Keratinocyte (primary cell): ENCODE data around the gene RAD51. TPM values are rescaled to one million over a fixed set of nuclear protein-coding genes. Genes with fewer than 3 reads are reported as not detected.

Experiments used
- DNase-seq: peaks from one replicate; pipeline ENCODE4 v3.0.0-alpha.2; 2011; ENCODE audit warnings: low read depth, missing footprints, low spot score
- FAIRE-seq: peaks from 2 replicates; lab custom pipeline; 2011; peaks lifted over from hg19 to GRCh38; lab: Jason Lieb, UNC
- H2AFZ ChIP-seq: 2 replicates; pipeline ENCODE4 v1.6.0; 2012; ENCODE audit warnings: low read length, control low read depth, inconsistent platforms; ENCODE audit not compliant: control insufficient read depth
- H3K27ac ChIP-seq: 2 replicates; pipeline ENCODE4 v1.5.1; 2011; ENCODE audit warnings: low read length; ENCODE audit not compliant: control insufficient read depth, insufficient read depth
- H3K27me3 ChIP-seq: 3 replicates; pipeline ENCODE4 v1.6.0; 2011; ENCODE audit warnings: low read length; ENCODE audit not compliant: control insufficient read depth, insufficient read depth; ENCODE audit errors: extremely low read depth
- H3K36me3 ChIP-seq, 2 experiments: 2 replicates in 1 of 2; 3 replicates in 1 of 2; pipeline ENCODE4 v1.5.1; 2011; ENCODE audit warnings: low read length in 2 of 2, mild to moderate bottlenecking in 1 of 2; ENCODE audit not compliant: control insufficient read depth in 2 of 2, insufficient read depth in 2 of 2; ENCODE audit errors: extremely low read depth in 1 of 2
- H3K4me1 ChIP-seq: 3 replicates; pipeline ENCODE4 v1.5.1; 2011; ENCODE audit warnings: low read length; ENCODE audit not compliant: control insufficient read depth, insufficient read depth; ENCODE audit errors: extremely low read depth
- H3K4me2 ChIP-seq: 3 replicates; pipeline ENCODE4 v1.6.0; 2011; ENCODE audit warnings: low read depth, low read length; ENCODE audit not compliant: control insufficient read depth, insufficient read depth; ENCODE audit errors: extremely low read depth
- H3K4me3 ChIP-seq, 3 experiments: fragments of 200-600 bp in 1 of 3; sonication (generic) in 1 of 3; 2 replicates in 2 of 3; 3 replicates in 1 of 3; pipeline ENCODE4 v1.5.1; 2011 to 2016; ENCODE audit warnings: low read length in 3 of 3, mild to moderate bottlenecking in 3 of 3, control low read depth in 2 of 3, inconsistent platforms in 1 of 3, low read depth in 1 of 3, mixed read lengths in 1 of 3, mixed run types in 1 of 3, moderate library complexity in 1 of 3; ENCODE audit not compliant: control insufficient read depth in 2 of 3, insufficient read depth in 2 of 3; ENCODE audit errors: extremely low read depth in 1 of 3
- H3K79me2 ChIP-seq: 2 replicates; pipeline ENCODE4 v1.6.0; 2012; ENCODE audit warnings: low read length; ENCODE audit not compliant: control insufficient read depth, insufficient read depth
- H3K9ac ChIP-seq: 3 replicates; pipeline ENCODE4 v1.6.0; 2011; ENCODE audit warnings: low read length; ENCODE audit not compliant: control insufficient read depth, insufficient read depth; ENCODE audit errors: extremely low read depth
- H3K9me1 ChIP-seq: 3 replicates; pipeline ENCODE4 v1.6.0; 2011; ENCODE audit warnings: low read length; ENCODE audit not compliant: control insufficient read depth, insufficient read depth; ENCODE audit errors: extremely low read depth
- H3K9me3 ChIP-seq: 2 replicates; pipeline ENCODE4 v1.5.1; 2012; ENCODE audit warnings: low read depth, low read length; ENCODE audit not compliant: control insufficient read depth
- H4K20me1 ChIP-seq: 3 replicates; pipeline ENCODE4 v1.6.0; 2011; ENCODE audit warnings: low read length; ENCODE audit not compliant: control insufficient read depth, insufficient read depth; ENCODE audit errors: extremely low read depth
- CTCF ChIP-seq, 3 experiments: IDR thresholded peaks in 1 of 3; conservative IDR thresholded peaks in 1 of 3; optimal IDR thresholded peaks in 1 of 3; 2 replicates in 2 of 3; 3 replicates in 1 of 3; pipeline versions ENCODE3 to v1.5.1; 2011; ENCODE audit warnings: low read length in 3 of 3, mild to moderate bottlenecking in 3 of 3, moderate library complexity in 2 of 3, control low read depth in 1 of 3, inconsistent platforms in 1 of 3; ENCODE audit not compliant: insufficient read depth in 2 of 3; ENCODE audit errors: extremely low read depth in 1 of 3
- EZH2 ChIP-seq: IDR thresholded peaks from one replicate; pipeline ENCODE4 v1.6.1; 2012; ENCODE audit warnings: inconsistent platforms, mild to moderate bottlenecking, low read length, moderate library complexity
- dilution Hi-C: fragments of 300-500 bp; cut with MboI; formaldehyde crosslinking; loops from one replicate; pipeline ENCODE4 v1.7.0; 2020; ENCODE audit warnings: low sequenced_read_pairs; ENCODE audit not compliant: extremely low pct_ligation_motif_present
- polyA plus RNA-seq, 5 experiments: library from polyadenylated mRNA; depleted of rRNA in 3 of 5; stranded (reverse) in 3 of 5; stranded (forward) in 1 of 5; unstranded in 1 of 5; fragments of >200 nt; gene quantifications; 1 replicate in 1 of 5; 2 replicates in 3 of 5; 3 replicates in 1 of 5; pipeline versions ENCODE4 v1.2.1 to v1.2.3, GENCODE V29; 2011 to 2012; ENCODE audit warnings: missing spikeins in 2 of 5, low read depth in 1 of 5, low replicate concordance in 1 of 5

Gene RAD51
- polyA plus RNA-seq, 1 donor (not counting 4 experiments of a cell fraction or from before 2014, with no cell fraction given): 6.9 TPM

GRCh38 chr15:40695469-40695890 lies 506 bp downstream of the RAD51 start:
- H3K27ac ChIP-seq: peak overlapping the region; percentile 95
- H3K27me3 ChIP-seq: no peaks in the 10 kb centered on the region
- TF ChIP-seq CTCF (optimal IDR thresholded peaks at IDR 0.05 in 1 of 3, IDR thresholded peaks at IDR 0.05 in 1 of 3, conservative IDR thresholded peaks at IDR 0.05 in 1 of 3; ENCODE audit: extremely low read depth in 1 of 3, insufficient read depth in 2 of 3, low read length in 3 of 3) (no peak), EZH2 (no peak)
- FAIRE-seq (no peak), DNase-seq (no peak)
- no peaks in the 10 kb centered on the region for H4K20me1 ChIP-seq
- peaks cover 3 to 4% of the 10 kb centered on the region in 2 experiments for H3K36me3 ChIP-seq
- H3K9ac ChIP-seq: peak overlapping the region; percentile 96
- H3K4me1 ChIP-seq: peaks cover 13% of the 10 kb centered on the region
- peaks cover 2% of the 10 kb centered on the region for H3K9me1 ChIP-seq
- no peaks in the 10 kb centered on the region for H3K9me3 ChIP-seq
- H2AFZ ChIP-seq: peak overlapping the region; percentile 91
- peak overlapping the region; percentile 93 for H3K4me2 ChIP-seq
- H3K79me2 ChIP-seq: peaks cover 25% of the 10 kb centered on the region
- dilution Hi-C loops: no loop called here
- H3K4me3 ChIP-seq: peak overlapping the region; percentile 89 to 93 (median 92)

- Histone ChIP-seq H3K9me3 (no peaks in the 10 kb centered on the region), H3K4me3 (peak overlapping the region in 2 of 3 experiments; percentile 89 to 93), H3K36me3 (peaks cover 3 to 4% of the 10 kb centered on the region in 2 experiments), H3K27ac (no peak overlapping the region), H3K79me2 (peaks cover 25% of the 10 kb centered on the region), H3K4me2 (peak overlapping the region; percentile 93), H3K27me3 (no peaks in the 10 kb centered on the region), H4K20me1 (no peaks in the 10 kb centered on the region), H3K9me1 (peaks cover 2% of the 10 kb centered on the region), H2AFZ (no peak overlapping the region), H3K4me1 (peaks cover 13% of the 10 kb centered on the region), H3K9ac (peak overlapping the region; percentile 96)
- dilution Hi-C loops: no loop called here
- DNase-seq (no peak), FAIRE-seq (no peak)
- TF ChIP-seq EZH2 (no peak), CTCF (optimal IDR thresholded peaks at IDR 0.05 in 1 of 3, IDR thresholded peaks at IDR 0.05 in 1 of 3, conservative IDR thresholded peaks at IDR 0.05 in 1 of 3; ENCODE audit: extremely low read depth in 1 of 3, insufficient read depth in 2 of 3, low read length in 3 of 3) (no peak)
Observed at GRCh38 chr15:40696228-40696627, 1.3 kb downstream of the RAD51 start.
